ENCODE data around the gene TPO.

- TF ChIP-seq POLR2AphosphoS5 (IDR thresholded peaks at IDR 0.05) (no peak), EP300 (IDR thresholded peaks at IDR 0.05) (no peak), POLR2A (IDR thresholded peaks at IDR 0.05) (no peak)
- TF ChIP-seq, protein P1, sequence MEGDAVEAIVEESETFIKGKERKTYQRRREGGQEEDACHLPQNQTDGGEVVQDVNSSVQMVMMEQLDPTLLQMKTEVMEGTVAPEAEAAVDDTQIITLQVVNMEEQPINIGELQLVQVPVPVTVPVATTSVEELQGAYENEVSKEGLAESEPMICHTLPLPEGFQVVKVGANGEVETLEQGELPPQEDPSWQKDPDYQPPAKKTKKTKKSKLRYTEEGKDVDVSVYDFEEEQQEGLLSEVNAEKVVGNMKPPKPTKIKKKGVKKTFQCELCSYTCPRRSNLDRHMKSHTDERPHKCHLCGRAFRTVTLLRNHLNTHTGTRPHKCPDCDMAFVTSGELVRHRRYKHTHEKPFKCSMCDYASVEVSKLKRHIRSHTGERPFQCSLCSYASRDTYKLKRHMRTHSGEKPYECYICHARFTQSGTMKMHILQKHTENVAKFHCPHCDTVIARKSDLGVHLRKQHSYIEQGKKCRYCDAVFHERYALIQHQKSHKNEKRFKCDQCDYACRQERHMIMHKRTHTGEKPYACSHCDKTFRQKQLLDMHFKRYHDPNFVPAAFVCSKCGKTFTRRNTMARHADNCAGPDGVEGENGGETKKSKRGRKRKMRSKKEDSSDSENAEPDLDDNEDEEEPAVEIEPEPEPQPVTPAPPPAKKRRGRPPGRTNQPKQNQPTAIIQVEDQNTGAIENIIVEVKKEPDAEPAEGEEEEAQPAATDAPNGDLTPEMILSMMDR (IDR thresholded peaks at IDR 0.05) = no peak
Observed at GRCh38 chr2:1591461-1591770, 178.2 kb downstream of the TPO start.
